GM21825 (cell line): ENCODE results near the gene CYP4F2.
"Not testable (repeated sequence)": the region's sequence is repeated elsewhere in the genome, so short reads cannot be mapped to it uniquely, and the experiment has no call there.

ENCODE experiments used
- ATAC-seq: cut with Tn5 transposase; IDR thresholded peaks from one replicate; pipeline ENCODE4 v1.9.1; 2021; ENCODE audit warnings: mild to moderate bottlenecking, moderate library complexity; ENCODE audit not compliant: unreplicated experiment

CYP4F2 gene

DNA sequence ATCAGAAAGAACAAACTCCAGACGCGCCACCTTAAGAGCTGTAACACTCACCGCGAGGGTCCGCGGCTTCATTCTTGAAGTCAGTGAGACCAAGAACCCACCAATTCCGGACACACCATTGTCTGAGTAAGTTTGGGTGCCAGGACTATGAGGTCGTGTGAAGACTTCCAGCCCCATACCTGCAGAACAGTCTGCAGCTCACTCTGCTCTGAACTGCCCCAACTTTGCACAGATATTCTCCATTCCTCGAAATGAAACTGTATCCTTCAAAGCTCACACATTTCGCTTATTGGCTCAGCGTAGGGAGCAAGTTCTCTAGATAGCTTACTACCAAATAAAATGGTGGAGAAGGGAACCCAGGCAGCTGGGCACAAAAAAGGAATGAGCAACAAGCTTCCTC is 2.6 kb upstream of the CYP4F2 start:
- ATAC-seq: no peak

- ATAC-seq: not testable (repeated sequence)
Measured at GRCh38 chr19:15900032-15900431, 2.2 kb upstream of the CYP4F2 start.

DNA sequence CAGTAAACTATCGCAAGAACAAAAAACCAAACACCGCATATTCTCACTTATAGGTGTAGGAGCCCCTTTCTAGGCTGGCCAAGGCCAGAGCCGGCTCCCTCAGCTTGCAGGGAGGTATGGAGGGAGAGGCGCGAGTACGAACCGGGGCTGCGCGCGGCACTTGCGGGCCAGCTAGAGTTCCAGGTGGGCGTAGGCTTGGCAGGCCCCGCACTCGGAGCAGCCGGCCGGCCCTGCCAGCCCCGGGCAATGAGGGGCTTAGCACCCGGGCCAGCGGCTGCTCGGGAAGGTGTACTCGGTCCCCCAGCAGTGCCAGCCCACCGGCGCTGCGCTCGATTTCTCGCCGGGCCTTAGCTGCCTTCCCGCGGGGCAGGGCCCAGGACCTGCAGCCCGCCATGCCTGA is 1.7 kb upstream of the CYP4F2 start:
- ATAC-seq: not testable (repeated sequence)

GRCh38 chr19:15897026-15897737 is 692 bp downstream of the CYP4F2 start:
- no peak for ATAC-seq

GRCh38 chr19:15895876-15896430 is 1.9 kb downstream of the CYP4F2 start:
- no peak for ATAC-seq

- ATAC-seq: no peak
Measured at GRCh38 chr19:15894359-15894758, 3.5 kb downstream of the CYP4F2 start.

GRCh38 chr19:15893477-15893876 is 4.4 kb downstream of the CYP4F2 start:
- ATAC-seq: no peak

DNA sequence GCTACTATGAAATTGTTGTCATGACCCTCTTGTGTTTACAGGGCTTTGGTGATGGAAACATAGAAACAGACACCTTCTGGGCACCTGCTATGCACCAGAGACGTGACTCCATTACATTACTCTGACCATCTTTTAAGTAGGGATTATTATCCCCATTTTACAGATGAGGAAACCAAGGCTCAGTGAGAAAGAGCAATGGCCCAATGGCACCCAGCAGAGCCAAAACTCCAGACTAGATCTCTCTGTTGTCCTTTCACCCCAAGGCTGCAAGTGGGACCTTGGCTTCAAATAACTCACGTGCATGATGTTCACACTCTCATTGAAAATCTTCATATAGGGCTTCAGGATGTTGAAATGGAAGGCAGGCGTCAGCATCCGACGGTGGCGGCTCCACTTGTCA is 5.9 kb downstream of the CYP4F2 start:
- ATAC-seq: no peak

DNA sequence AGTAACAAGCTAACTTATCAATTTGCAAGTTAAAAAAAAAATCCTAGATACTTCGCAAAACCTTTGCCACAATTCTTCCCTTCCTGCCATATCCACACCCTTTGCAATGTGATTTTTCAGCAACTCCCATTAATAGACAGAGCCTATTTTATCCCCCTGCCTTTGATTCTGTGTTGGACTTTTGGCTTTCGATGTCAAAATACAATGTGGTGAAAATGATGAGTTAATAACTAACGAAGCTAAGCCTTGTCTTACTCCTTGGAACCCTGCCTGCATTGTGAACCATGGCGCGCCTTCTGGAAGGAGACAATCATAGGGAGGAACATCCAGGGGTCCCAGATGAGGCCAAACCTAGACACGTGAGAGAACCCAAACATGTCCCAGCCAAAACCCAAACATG is 6.4 kb downstream of the CYP4F2 start:
- ATAC-seq: no peak

DNA sequence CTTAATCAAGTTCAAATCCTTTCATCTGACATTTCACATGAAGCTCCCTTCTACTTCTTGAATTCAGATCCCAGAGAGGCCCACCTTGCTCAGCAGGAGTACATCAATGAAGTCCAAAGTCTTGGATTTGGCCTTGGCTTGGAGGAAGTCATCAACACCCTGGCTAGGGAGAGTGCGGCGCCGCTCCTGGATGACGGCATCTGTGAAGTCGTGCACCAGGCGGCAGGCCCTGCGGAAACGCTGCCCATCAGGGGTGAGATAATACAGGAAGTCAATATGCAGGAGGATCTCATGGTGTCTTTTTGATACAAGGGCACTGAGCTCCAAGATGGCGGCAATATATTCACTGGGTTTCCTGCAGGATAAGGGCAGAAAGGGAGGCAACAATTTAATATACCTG is 8.5 kb downstream of the CYP4F2 start:
- not testable (repeated sequence) for ATAC-seq

DNA sequence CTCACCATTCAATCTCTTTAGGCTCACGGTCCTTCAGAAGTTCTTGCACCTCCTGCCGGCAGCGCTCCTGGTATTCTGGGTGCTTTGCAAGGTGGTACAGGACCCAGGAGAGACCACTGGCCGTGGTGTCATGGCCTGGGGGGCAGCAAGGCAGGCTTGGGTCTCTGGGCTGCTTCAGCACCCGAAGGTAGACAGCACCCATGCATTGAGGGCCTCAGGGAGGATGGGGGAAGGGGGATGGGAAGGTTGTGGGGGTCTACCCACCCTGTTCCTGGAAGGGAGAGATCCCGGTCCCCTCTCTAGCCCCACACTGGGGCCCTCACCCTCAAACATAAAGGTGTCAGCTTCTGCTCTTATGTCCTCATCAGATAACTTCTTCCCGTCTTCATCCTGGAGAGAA is 12.0 kb downstream of the CYP4F2 start:
- no peak for ATAC-seq

GRCh38 chr19:15885167-15885566 is 12.7 kb downstream of the CYP4F2 start:
- no peak for ATAC-seq

- not testable (repeated sequence) for ATAC-seq
Measured at GRCh38 chr19:15883329-15883728, 14.5 kb downstream of the CYP4F2 start.

- ATAC-seq: no peak
Measured at GRCh38 chr19:15874821-15875474, 22.9 kb downstream of the CYP4F2 start.

DNA sequence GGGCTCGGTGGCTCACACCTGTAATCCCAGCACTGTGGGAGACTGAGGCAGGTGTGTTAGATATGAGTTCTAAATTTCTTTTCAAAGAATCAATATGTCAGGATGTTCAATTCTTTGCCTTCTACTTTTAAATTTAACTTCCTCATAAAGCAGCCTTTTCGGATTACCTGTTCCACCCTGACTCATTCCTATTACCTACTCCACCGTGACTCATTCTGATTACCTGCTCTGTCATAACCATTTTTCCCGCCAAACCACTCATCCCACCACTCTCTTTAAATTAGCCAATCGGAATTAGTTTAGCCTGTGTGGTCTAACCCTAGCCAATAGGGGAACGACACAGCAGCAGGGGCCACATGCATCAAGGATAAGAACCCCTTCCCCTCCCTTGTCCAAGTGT is 24.1 kb downstream of the CYP4F2 start:
- ATAC-seq: not testable (repeated sequence)

- no peak for ATAC-seq
Measured at GRCh38 chr19:15871570-15871969, 26.3 kb downstream of the CYP4F2 start.

GRCh38 chr19:15869873-15870272 is 28.0 kb downstream of the CYP4F2 start:
- no peak for ATAC-seq

DNA sequence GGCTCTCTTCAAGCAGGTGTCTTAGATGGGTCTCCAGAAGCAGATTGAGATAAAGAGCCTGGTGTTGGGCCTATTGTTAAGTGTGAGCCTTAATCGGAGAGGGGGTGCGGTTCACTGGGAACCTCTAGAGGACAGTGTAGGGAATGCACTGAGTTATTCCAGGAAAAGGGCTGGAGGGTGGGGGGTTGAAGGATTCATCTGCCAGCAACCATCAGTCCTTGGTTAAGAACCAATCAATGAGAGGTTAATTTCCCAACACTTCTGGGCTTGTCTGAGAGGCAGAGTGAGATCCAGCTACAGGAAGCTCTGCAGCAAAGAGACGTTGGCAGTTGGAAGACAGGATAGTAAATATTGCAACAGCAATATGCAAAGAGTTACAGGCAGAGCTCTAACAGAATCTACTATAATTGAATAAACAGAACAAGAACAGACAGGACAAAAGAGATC is 28.7 kb downstream of the CYP4F2 start:
- ATAC-seq: no peak

DNA sequence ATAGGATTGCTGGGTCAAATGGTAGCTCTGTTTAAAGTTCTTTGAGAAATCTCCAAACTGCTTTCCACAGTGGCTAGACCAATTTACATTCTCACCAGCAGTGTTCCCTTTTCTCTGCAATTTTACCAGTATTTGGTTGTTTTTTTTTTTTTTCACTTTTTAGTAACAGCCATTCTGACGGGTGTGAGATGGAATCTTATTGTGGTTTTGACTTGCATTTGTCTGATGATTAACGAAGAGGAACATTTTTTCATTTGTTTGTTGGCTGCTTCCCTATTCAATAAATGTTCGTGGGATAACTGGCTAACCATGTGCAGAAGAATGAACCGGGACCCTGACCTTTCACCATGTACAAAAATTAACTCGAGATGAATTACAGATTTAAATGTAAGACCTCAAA is 31.2 kb downstream of the CYP4F2 start:
- no peak for ATAC-seq

GRCh38 chr19:15864824-15865223 is 33.0 kb downstream of the CYP4F2 start:
- ATAC-seq: no peak

GRCh38 chr19:15863272-15863671 is 34.6 kb downstream of the CYP4F2 start:
- ATAC-seq: no peak

DNA sequence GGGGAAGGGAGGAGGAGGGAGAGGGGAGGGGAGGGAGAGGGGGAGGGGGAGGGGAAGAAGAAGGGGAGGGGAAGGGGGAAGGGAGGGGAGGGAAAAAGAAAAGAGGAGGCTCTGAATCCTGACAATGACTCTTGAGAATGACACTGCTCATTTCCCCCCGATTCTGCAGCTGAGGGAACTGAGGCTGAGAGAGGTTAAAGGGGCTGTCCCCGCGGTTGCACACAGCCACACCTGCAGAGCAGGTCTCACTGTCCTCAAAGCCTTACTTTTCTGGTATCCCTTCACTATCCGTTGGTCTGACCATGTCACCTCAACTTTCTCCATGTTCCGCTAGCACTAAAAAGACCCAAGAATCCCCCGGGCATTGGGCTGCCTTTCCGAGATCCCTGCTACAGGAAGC is 35.4 kb downstream of the CYP4F2 start:
- ATAC-seq: no peak
